Measurements from ENCODE around the gene EFCAB9.

EFCAB9 gene

DNA sequence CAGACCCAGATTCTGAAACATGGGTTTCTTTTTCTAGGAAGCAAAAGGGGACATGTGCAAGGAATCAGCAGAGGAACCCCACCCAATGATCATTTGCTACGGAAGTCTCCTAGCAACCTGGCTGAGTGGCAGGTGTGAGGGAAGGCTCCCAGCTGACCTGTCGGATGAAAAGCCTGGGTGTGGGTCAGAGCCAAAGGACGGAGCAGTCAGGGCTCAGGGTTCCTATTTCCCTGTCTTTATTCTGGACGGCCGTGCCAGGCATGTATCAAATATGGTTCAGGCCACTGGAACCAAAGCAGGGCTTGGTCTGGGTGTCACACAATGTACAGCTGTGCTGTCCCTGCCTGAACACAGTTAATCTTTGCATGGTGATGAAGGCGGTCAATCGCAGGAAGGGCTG lies 26.1 kb upstream of the EFCAB9 start:
- H3K9ac ChIP-seq (ENCODE audit: low read length): no peak overlapping the region
- H3K79me2 ChIP-seq (ENCODE audit: insufficient read depth, low read length): 0 out of 2 replicates have a peak, but pooled peaks cover 6% of the 10 kb centered on the region
- peaks cover 32% of the 10 kb centered on the region for H3K4me1 ChIP-seq (ENCODE audit: insufficient read depth, low read length, severe bottlenecking)
- H3F3A ChIP-seq (ENCODE audit: insufficient read depth, low read length): no peaks in the 10 kb centered on the region
- no peak overlapping the region for H3K4me2 ChIP-seq (ENCODE audit: low read length)
- TF ChIP-seq EZH2 (IDR thresholded peaks at IDR 0.05; ENCODE audit: borderline replicate concordance, low read length): no peak
- TF ChIP-seq, protein P1, sequence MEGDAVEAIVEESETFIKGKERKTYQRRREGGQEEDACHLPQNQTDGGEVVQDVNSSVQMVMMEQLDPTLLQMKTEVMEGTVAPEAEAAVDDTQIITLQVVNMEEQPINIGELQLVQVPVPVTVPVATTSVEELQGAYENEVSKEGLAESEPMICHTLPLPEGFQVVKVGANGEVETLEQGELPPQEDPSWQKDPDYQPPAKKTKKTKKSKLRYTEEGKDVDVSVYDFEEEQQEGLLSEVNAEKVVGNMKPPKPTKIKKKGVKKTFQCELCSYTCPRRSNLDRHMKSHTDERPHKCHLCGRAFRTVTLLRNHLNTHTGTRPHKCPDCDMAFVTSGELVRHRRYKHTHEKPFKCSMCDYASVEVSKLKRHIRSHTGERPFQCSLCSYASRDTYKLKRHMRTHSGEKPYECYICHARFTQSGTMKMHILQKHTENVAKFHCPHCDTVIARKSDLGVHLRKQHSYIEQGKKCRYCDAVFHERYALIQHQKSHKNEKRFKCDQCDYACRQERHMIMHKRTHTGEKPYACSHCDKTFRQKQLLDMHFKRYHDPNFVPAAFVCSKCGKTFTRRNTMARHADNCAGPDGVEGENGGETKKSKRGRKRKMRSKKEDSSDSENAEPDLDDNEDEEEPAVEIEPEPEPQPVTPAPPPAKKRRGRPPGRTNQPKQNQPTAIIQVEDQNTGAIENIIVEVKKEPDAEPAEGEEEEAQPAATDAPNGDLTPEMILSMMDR (IDR thresholded peaks at IDR 0.05; ENCODE audit: low read length): no peak
- no peaks in the 10 kb centered on the region for H3K27me3 ChIP-seq (ENCODE audit: insufficient read depth, low read length)
- H3K36me3 ChIP-seq (ENCODE audit: insufficient read depth, low read length): peaks cover 5% of the 10 kb centered on the region; the same call in 1 of the 2 replicates
- no peaks in the 10 kb centered on the region for H4K20me1 ChIP-seq (ENCODE audit: insufficient read depth, low read length)
- H2AFZ ChIP-seq (ENCODE audit: low read length): no peak overlapping the region
- no peaks in the 10 kb centered on the region for H3K9me2 ChIP-seq (ENCODE audit: low read depth, low read length)
- no peaks in the 10 kb centered on the region for H3K9me3 ChIP-seq (ENCODE audit: low read length)
- H3K4me3 ChIP-seq (ENCODE audit: low read depth, low read length, poor library complexity, severe bottlenecking): no peak overlapping the region
- no peak overlapping the region for H3K27ac ChIP-seq (ENCODE audit: low read depth, low read length, poor library complexity, severe bottlenecking)

DNA sequence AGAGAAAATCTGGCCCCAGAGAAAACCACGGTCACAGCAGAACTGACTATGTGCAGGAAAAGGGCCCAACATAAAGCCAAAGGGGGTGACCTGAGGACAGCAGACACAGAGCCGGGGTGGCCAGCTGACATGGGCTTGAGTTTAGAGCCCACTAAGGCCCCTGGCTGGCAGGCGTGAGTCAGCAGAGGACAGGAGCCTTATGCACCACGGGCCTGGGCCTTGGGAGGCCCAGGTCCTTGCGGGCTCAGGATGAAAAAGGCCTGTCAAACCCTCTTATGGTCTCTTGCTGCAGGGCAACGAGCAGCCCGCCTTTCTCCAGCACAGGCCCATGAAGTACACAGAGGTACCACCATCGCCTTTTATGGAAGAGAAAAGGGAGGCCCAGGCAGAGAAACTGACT lies 25.7 kb upstream of the EFCAB9 start:
- Histone ChIP-seq H3K27ac (ENCODE audit: low read depth, low read length, poor library complexity, severe bottlenecking) (no peak overlapping the region), H2AFZ (ENCODE audit: low read length) (no peak overlapping the region), H3K27me3 (ENCODE audit: insufficient read depth, low read length) (no peaks in the 10 kb centered on the region), H4K20me1 (ENCODE audit: insufficient read depth, low read length) (no peaks in the 10 kb centered on the region), H3K79me2 (ENCODE audit: insufficient read depth, low read length) (0 out of 2 replicates have a peak, but pooled peaks cover 6% of the 10 kb centered on the region), H3K36me3 (ENCODE audit: insufficient read depth, low read length) (peaks cover 5% of the 10 kb centered on the region; the same call in 1 of the 2 replicates), H3K4me2 (ENCODE audit: low read length) (no peak overlapping the region), H3F3A (ENCODE audit: insufficient read depth, low read length) (no peaks in the 10 kb centered on the region), H3K9ac (ENCODE audit: low read length) (no peak overlapping the region), H3K4me3 (ENCODE audit: low read depth, low read length, poor library complexity, severe bottlenecking) (no peak overlapping the region), H3K4me1 (ENCODE audit: insufficient read depth, low read length, severe bottlenecking) (peaks cover 28% of the 10 kb centered on the region), H3K9me2 (ENCODE audit: low read depth, low read length) (no peaks in the 10 kb centered on the region), H3K9me3 (ENCODE audit: low read length) (no peaks in the 10 kb centered on the region)
- no peak for TF ChIP-seq EZH2 (IDR thresholded peaks at IDR 0.05; ENCODE audit: borderline replicate concordance, low read length)
- TF ChIP-seq, protein P1 (IDR thresholded peaks at IDR 0.05; ENCODE audit: low read length): no peak

DNA sequence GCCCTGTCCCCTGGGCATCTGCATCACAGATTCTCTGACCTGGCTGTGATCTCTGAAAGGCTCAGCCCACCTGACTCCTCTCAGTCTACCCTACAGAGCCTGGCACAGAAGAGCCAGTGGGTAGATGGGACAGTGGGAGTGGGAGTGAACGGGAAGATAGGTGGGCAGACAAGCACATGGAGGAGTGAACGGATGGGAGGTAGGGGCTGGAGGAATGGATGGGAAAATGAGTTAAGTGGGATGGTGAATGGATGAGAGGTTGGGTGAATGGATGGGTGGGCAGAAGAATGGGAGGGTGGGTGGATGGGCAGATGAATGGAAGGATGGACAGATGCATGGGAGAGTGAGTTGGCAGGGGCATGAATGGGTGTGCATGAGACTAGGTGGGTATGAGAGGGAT lies 24.8 kb upstream of the EFCAB9 start:
- Histone ChIP-seq H3K4me1 (ENCODE audit: insufficient read depth, low read length, severe bottlenecking) (peaks cover 28% of the 10 kb centered on the region), H3K9ac (ENCODE audit: low read length) (no peak overlapping the region), H3K4me2 (ENCODE audit: low read length) (no peak overlapping the region), H3K9me2 (ENCODE audit: low read depth, low read length) (no peaks in the 10 kb centered on the region), H3K27ac (ENCODE audit: low read depth, low read length, poor library complexity, severe bottlenecking) (no peak overlapping the region), H3K27me3 (ENCODE audit: insufficient read depth, low read length) (no peaks in the 10 kb centered on the region), H3F3A (ENCODE audit: insufficient read depth, low read length) (no peaks in the 10 kb centered on the region), H3K4me3 (ENCODE audit: low read depth, low read length, poor library complexity, severe bottlenecking) (no peak overlapping the region), H2AFZ (ENCODE audit: low read length) (no peak overlapping the region), H3K36me3 (ENCODE audit: insufficient read depth, low read length) (peaks cover 5% of the 10 kb centered on the region; the same call in 1 of the 2 replicates), H3K79me2 (ENCODE audit: insufficient read depth, low read length) (0 out of 2 replicates have a peak, but pooled peaks cover 3% of the 10 kb centered on the region), H4K20me1 (ENCODE audit: insufficient read depth, low read length) (no peaks in the 10 kb centered on the region), H3K9me3 (ENCODE audit: low read length) (no peaks in the 10 kb centered on the region)
- no peak for TF ChIP-seq EZH2 (IDR thresholded peaks at IDR 0.05; ENCODE audit: borderline replicate concordance, low read length)
- TF ChIP-seq, protein P1 (IDR thresholded peaks at IDR 0.05; ENCODE audit: low read length): no peak

All from OCI-LY1 (cell line).